GM21367 (cell line): ENCODE results near the gene CHML.
"Not testable (repeated sequence)": the region's sequence is repeated elsewhere in the genome, so short reads cannot be mapped to it uniquely, and the experiment has no call there.

ENCODE experiments used
- ATAC-seq: cut with Tn5 transposase; IDR thresholded peaks from one replicate; pipeline ENCODE4 v1.9.1; 2021; ENCODE audit not compliant: unreplicated experiment

The CHML gene

GRCh38 chr1:241640149-241640866 lies at the start of gene CHML, which contains the start of gene OPN3:
TSS of gene CHML (minus strand) at chr1:241640369. CDS start at chr1:241635766, 4,603 bp downstream.
TSS of gene OPN3 (minus strand) at chr1:241640369. CDS start at chr1:241640254, 115 bp downstream.
- peak; percentile 88 for ATAC-seq

GRCh38 chr1:241688940-241689368 lies 48.8 kb upstream of the CHML start:
- ATAC-seq: no peak

GRCh38 chr1:241684108-241684507 lies 43.9 kb upstream of the CHML start:
- no peak for ATAC-seq

- ATAC-seq: no peak
Measured at GRCh38 chr1:241682921-241683320, 42.8 kb upstream of the CHML start.

GRCh38 chr1:241681861-241682448 lies 41.8 kb upstream of the CHML start:
- ATAC-seq: not testable (repeated sequence)

- ATAC-seq: no peak
Measured at GRCh38 chr1:241679961-241680360, 39.8 kb upstream of the CHML start.

- no peak for ATAC-seq
Measured at GRCh38 chr1:241679404-241679803, 39.2 kb upstream of the CHML start.

GRCh38 chr1:241678536-241678935 lies 38.4 kb upstream of the CHML start:
- ATAC-seq: no peak

- peak; percentile 95 for ATAC-seq
Measured at GRCh38 chr1:241677201-241677600, 37.0 kb upstream of the CHML start.

GRCh38 chr1:241675983-241676382 lies 35.8 kb upstream of the CHML start:
- ATAC-seq: no peak

GRCh38 chr1:241674805-241675384 lies 34.7 kb upstream of the CHML start:
- ATAC-seq: no peak

GRCh38 chr1:241672301-241672700 lies 32.1 kb upstream of the CHML start:
- ATAC-seq: no peak

GRCh38 chr1:241666419-241666818 lies 26.2 kb upstream of the CHML start:
- no peak for ATAC-seq

- no peak for ATAC-seq
Measured at GRCh38 chr1:241660424-241660972, 20.3 kb upstream of the CHML start.

- ATAC-seq: not testable (repeated sequence)
Measured at GRCh38 chr1:241659016-241659415, 18.8 kb upstream of the CHML start.

- no peak for ATAC-seq
Measured at GRCh38 chr1:241658081-241658793, 18.1 kb upstream of the CHML start.

- ATAC-seq: no peak
Measured at GRCh38 chr1:241654641-241655040, 14.5 kb upstream of the CHML start.

- no peak for ATAC-seq
Measured at GRCh38 chr1:241654019-241654418, 13.8 kb upstream of the CHML start.

GRCh38 chr1:241652012-241652411 lies 11.8 kb upstream of the CHML start, which contains the start of gene WDR64:
TSS of gene WDR64 (plus strand) at chr1:241652281. CDS start at chr1:241652485, 204 bp downstream.
- ATAC-seq: no peak

- no peak for ATAC-seq
Measured at GRCh38 chr1:241648159-241648558, 8.0 kb upstream of the CHML start.

GRCh38 chr1:241647658-241648057 lies 7.5 kb upstream of the CHML start:
- no peak for ATAC-seq
